Right ventricle myocardium inferior (tissue), 1 donor: ENCODE results near the gene PHYKPL. TPM values are rescaled to one million over a fixed set of nuclear protein-coding genes. Genes with fewer than 3 reads are reported as not detected.
"Not testable (repeated sequence)": the region's sequence is repeated elsewhere in the genome, so short reads cannot be mapped to it uniquely, and the experiment has no call there.

ENCODE experiments used
- ATAC-seq: fragments of 200-7000 bp; cut with Tn5 transposase; one replicate; pipeline ENCODE4 v1.9.1; 2020; ENCODE audit warnings: mild to moderate bottlenecking, moderate library complexity
- DNase-seq: peaks from one replicate; pipeline ENCODE4 v3.0.0; 2021; ENCODE audit errors: missing footprints
- intact Hi-C: fragments of 100-400 bp; cut with DNase I; formaldehyde crosslinking; loops from one replicate; pipeline ENCODE4 v1.11.0; 2022
- total RNA-seq: library from RNA; stranded (reverse); fragmentation: NEBNext Ultra II Directional; extraction: Animal tissue kit (Norgen Biotek cat#: 25700); gene quantifications from one replicate; pipeline ENCODE4 v1.2.1, GENCODE V29; 2021
- donor health status: DM: no; HTN: yes; CAD: no; lungs with severe emphysema.

PHYKPL gene
- total RNA-seq, 1 donor from 2014 or later, result 34.5 TPM

GRCh38 chr5:178267876-178268275 lies 35.3 kb upstream of the PHYKPL start:
- DNase-seq (no peak), ATAC-seq (no peak)
- intact Hi-C loops, result no loop called here

GRCh38 chr5:178267245-178267644 lies 34.6 kb upstream of the PHYKPL start:
- ATAC-seq (peak; percentile 22), DNase-seq (no peak)
- intact Hi-C loops, result no loop called here

- DNase-seq (peak; percentile 17), ATAC-seq (no peak)
- intact Hi-C loops, result no loop called here
Observed at GRCh38 chr5:178266581-178266980, 34.0 kb upstream of the PHYKPL start.

DNA sequence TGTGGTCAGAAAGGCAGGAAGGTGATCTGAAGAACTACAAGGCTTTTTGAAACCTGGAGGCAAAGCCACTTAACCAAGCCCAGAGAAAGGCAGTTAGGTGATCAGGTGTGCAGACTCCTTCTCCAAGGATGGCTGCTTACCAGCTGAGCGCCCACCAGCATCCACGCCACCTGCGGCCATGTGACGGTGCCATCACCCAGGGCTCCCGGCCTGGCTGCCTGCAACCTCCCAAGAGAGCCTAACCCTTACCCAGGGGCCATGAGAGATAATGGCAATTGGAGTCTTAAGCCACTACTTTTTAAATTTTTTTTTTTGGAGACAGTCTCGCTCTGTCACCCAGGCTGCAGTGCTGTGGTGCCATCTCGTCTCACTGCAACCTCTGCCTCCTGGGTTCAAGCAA lies 33.1 kb upstream of the PHYKPL start:
- intact Hi-C loops, result no loop called here
- no peak for ATAC-seq

GRCh38 chr5:178264044-178264443 lies 31.4 kb upstream of the PHYKPL start:
- intact Hi-C loops, result no loop called here
- DNase-seq, result no peak
- ATAC-seq, result no peak

More for the DNA sequence above, 33.1 kb upstream of the PHYKPL start:
- peak; percentile 22 for DNase-seq

DNA sequence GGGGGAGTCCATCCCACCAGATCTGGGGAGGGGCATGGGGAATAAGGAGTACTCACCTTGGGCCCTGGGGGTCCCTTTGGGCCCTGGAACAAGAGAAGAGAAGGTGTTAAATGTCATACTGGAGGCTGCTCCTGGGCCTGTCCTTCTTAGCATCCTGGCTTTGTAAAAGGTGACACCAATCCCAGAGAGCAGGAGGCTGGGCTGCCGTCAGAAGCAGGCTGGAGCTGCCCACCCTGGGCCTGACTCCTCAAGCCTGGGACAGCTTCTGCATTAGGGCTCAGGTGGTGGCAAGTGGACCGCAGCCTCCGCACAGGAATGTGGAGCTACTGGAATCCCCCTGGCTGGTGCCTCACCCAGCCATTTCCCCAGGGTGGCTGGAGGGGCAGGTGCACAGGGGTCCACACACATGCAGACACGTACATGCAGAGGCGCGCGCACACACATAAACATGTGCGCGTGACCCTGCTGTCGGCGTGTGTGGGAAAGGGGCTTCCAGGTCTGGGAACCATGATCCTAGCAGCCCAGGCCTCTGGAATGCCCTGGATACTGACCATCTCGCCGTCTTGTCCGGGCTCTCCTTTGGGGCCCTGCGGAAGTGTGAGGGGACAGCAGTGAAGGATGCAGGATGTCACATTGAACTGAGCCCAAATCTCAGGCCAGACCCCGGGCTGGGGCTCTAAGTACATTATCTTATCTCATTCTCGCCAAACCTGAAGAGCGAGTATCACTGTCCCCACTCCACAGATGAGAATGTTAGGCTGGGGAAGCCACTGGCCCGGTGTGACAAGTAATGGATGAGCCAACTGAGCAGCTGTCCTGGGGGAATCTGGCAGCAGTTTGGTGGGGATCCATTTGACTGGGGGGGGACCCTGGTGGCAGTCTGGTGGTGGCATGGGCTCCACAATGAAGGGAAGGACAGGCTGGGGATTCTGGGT lies 29.3 kb upstream of the PHYKPL start:
- intact Hi-C loops, result no loop called here
- peak; percentile 66 for DNase-seq
- ATAC-seq, result no peak

GRCh38 chr5:178259623-178260536 lies 27.3 kb upstream of the PHYKPL start:
- DNase-seq (peak; percentile 66), ATAC-seq (no peak)
- intact Hi-C loops, result no loop called here

GRCh38 chr5:178257650-178258049 lies 25.0 kb upstream of the PHYKPL start:
- ATAC-seq, result no peak
- intact Hi-C loops, result no loop called here
- DNase-seq, result no peak

DNA sequence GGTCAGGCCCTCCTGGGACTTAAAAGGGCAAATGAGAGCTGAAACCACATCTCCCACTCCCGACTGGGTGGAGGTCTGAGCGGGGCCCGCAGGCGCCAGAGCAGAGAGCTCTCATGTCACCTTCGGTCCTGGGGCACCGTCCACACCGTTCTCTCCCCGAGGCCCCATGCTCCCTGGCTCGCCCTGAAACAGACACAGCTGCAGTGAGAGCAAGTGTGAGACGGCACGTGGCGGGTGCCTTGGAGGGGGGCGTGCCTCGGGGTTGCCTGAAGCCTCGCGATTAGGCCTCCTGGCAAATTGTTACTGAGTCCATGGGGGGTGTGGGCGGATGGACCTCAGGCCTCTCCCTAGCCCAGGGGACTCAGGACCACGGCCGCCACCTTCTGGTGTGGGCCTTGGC lies 24.1 kb upstream of the PHYKPL start:
- no peak for ATAC-seq
- DNase-seq, result no peak
- intact Hi-C loops, result no loop called here

DNA sequence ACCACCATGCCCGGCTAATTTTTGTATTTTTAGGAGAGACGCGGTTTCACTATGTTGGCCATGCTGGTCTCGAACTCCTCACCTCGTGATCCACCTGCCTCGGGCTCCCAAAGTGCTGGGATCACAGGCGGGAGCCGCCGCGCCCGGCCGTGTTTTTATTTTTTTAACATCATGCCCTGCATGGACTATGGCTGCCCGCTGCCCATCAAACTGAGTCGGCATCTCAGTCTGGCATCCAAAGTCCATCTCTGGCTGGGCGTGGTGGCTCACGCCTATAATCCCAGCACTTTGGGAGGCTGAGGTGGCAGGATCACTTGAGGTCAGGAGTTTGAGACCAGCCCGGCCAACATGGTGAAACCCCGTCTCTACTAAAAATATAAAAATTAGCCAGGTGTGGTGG lies 21.0 kb upstream of the PHYKPL start:
- intact Hi-C loops, DNase-seq: not testable (repeated sequence)

GRCh38 chr5:178252258-178252657 lies 19.7 kb upstream of the PHYKPL start:
- DNase-seq (no peak), ATAC-seq (no peak)
- intact Hi-C loops, result no loop called here

More for the DNA sequence above, 21.0 kb upstream of the PHYKPL start:
- ATAC-seq, result not testable (repeated sequence)

DNA sequence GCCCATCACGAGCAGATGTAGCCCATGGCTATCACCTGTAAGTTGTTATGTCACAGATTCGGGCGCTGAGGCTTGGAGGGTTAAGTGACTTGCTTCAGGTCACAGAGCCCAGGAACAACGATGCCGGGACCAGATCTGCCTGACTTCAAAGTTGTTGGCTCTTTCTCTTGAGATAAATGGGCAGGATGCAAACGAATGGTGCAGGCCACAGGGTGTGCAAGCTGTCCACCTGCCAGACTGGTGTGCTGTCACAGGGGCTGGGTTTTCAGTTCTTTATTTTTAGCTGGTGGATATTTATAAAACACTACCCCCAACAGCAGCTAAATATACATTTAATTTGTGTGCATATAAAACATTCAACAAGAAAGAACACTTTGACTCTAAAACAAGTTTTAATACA lies 17.7 kb upstream of the PHYKPL start:
- DNase-seq (no peak), ATAC-seq (no peak)
- intact Hi-C loops, result no loop called here

- intact Hi-C loops, result no loop called here
- DNase-seq, result no peak
- ATAC-seq, result peak; percentile 76
Observed at GRCh38 chr5:178249191-178249989, 16.8 kb upstream of the PHYKPL start.

GRCh38 chr5:178248750-178249149 lies 16.1 kb upstream of the PHYKPL start:
- ATAC-seq, result no peak
- DNase-seq, result no peak
- intact Hi-C loops, result no loop called here

- no peak for DNase-seq
- intact Hi-C loops, result no loop called here
- no peak for ATAC-seq
Observed at GRCh38 chr5:178247481-178248456, 15.2 kb upstream of the PHYKPL start.

- ATAC-seq (no peak), DNase-seq (no peak)
- intact Hi-C loops, result no loop called here
Observed at GRCh38 chr5:178246624-178247279, 14.2 kb upstream of the PHYKPL start.

GRCh38 chr5:178245389-178245788 lies 12.8 kb upstream of the PHYKPL start:
- intact Hi-C loops, result no loop called here
- ATAC-seq (no peak), DNase-seq (no peak)
